PC-3 (cell line): ENCODE data around the gene UNC5B. TPM values are rescaled to one million over a fixed set of nuclear protein-coding genes. Genes with fewer than 3 reads are reported as not detected.

Experiments
- ATAC-seq: fragments of 200-7000 bp; cut with Tn5 transposase; 2 replicates; pipeline ENCODE4 v1.9.1; 2020; ENCODE audit warnings: mild to moderate bottlenecking, moderate library complexity
- BruUV-seq: library from RNA; stranded (reverse); fragments of 400-500 nt; replicated peaks from 2 replicates; lab custom pipeline; 2021; lab: Mats Ljungman, UMichigan
- CTCF ChIA-PET: fragments of 300-600 bp; sonication (Branson Sonifier 250); formaldehyde crosslinking; loops from one replicate; lab custom pipeline; 2022; ENCODE audit warnings: antibody characterized with exemption; lab: Charles Lee
- POLR2A ChIA-PET: fragments of 300-600 bp; sonication (Branson Sonifier 250); formaldehyde crosslinking; loops from one replicate; lab custom pipeline; 2022; ENCODE audit warnings: antibody characterized with exemption; ENCODE audit not compliant: unreplicated experiment; lab: Charles Lee
- DNase-seq: peaks from one replicate; pipeline ENCODE4 v3.0.0-alpha.2; 2015
- H2AFZ ChIP-seq: fragments of 300-600 bp; sonication (generic); 2 replicates; pipeline ENCODE4 v1.6.0; 2016; ENCODE audit warnings: antibody characterized with exemption, low read length
- H3F3A ChIP-seq: fragments of 300-600 bp; sonication (generic); one replicate; pipeline ENCODE4 v1.6.0; 2017; ENCODE audit warnings: antibody characterized with exemption, low read length, control low read depth, mild to moderate bottlenecking; ENCODE audit not compliant: unreplicated experiment
- H3K27ac ChIP-seq: fragments of 300-600 bp; sonication (generic); 2 replicates; pipeline ENCODE4 v1.5.1; 2016; ENCODE audit warnings: mild to moderate bottlenecking, low read length
- H3K27me3 ChIP-seq: fragments of 300-600 bp; sonication (generic); 2 replicates; pipeline ENCODE4 v1.6.1; 2016; ENCODE audit warnings: low read length, mixed read lengths
- H3K36me3 ChIP-seq: fragments of 300-600 bp; sonication (generic); 2 replicates; pipeline ENCODE4 v1.6.1; 2016; ENCODE audit warnings: low read depth, mixed run types, low read length, mixed read lengths
- H3K4me1 ChIP-seq: fragments of 300-600 bp; sonication (generic); 2 replicates; pipeline ENCODE4 v1.5.1; 2016; ENCODE audit warnings: low read length; ENCODE audit not compliant: insufficient read depth
- H3K4me2 ChIP-seq: fragments of 300-600 bp; sonication (generic); 2 replicates; pipeline ENCODE4 v1.6.0; 2016; ENCODE audit warnings: low read length
- H3K4me3 ChIP-seq: fragments of 300-600 bp; sonication (generic); 2 replicates; pipeline ENCODE4 v1.5.1; 2016; ENCODE audit warnings: mild to moderate bottlenecking, low read length, mixed read lengths
- H3K79me2 ChIP-seq: fragments of 300-600 bp; sonication (generic); 2 replicates; pipeline ENCODE4 v1.6.1; 2017; ENCODE audit warnings: low read length, mixed read lengths
- H3K9ac ChIP-seq: fragments of 300-600 bp; sonication (generic); 2 replicates; pipeline ENCODE4 v1.6.0; 2016; ENCODE audit warnings: mild to moderate bottlenecking, low read length
- H3K9me2 ChIP-seq: fragments of 300-600 bp; sonication (generic); replicated peaks from 2 replicates; pipeline ENCODE4 v1.6.1; 2016; ENCODE audit warnings: mixed run types, low read length, mixed read lengths
- H3K9me3 ChIP-seq: fragments of 300-600 bp; sonication (generic); 2 replicates; pipeline ENCODE4 v1.6.1; 2016; ENCODE audit warnings: low read length, mixed read lengths
- H4K20me1 ChIP-seq: fragments of 300-600 bp; sonication (generic); 2 replicates; pipeline ENCODE4 v1.6.1; 2016; ENCODE audit warnings: low read length, mixed read lengths
- CTCF ChIP-seq: fragments of 300-600 bp; sonication (generic); conservative IDR thresholded peaks from 2 replicates; pipeline ENCODE4 v1.5.1; 2017; ENCODE audit warnings: antibody characterized with exemption, low read depth, mild to moderate bottlenecking, low read length
- EZH2 ChIP-seq: fragments of 300-600 bp; sonication (generic); IDR thresholded peaks from one replicate; pipeline ENCODE4 v1.6.1; 2017; ENCODE audit warnings: antibody characterized with exemption, mild to moderate bottlenecking, low read length; ENCODE audit not compliant: unreplicated experiment
- EZH2phosphoT487 ChIP-seq: fragments of 300-600 bp; sonication (generic); IDR thresholded peaks from 2 replicates; pipeline ENCODE4 v1.6.1; 2018; ENCODE audit warnings: mild to moderate bottlenecking, antibody characterized with exemption, low read length, borderline replicate concordance
- intact Hi-C: fragments of 100-400 bp; cut with micrococcal nuclease; formaldehyde crosslinking; loops from 2 replicates; pipeline ENCODE4 v1.9.0; 2023
- total RNA-seq: library from RNA; depleted of rRNA; stranded (reverse); fragments of >200 nt; gene quantifications from 2 replicates; pipeline ENCODE4 v1.2.3, GENCODE V29; 2014

Gene UNC5B
- total RNA-seq, 1 experiment from 2014 or later, result 0.26 TPM

- Histone ChIP-seq H3K79me2 (no peaks in the 10 kb centered on the region), H3K9ac (no peak overlapping the region), H2AFZ (no peak overlapping the region), H3K4me3 (no peak overlapping the region), H3K36me3 (no peaks in the 10 kb centered on the region), H3F3A (no peaks in the 10 kb centered on the region), H3K9me2 (no peaks in the 10 kb centered on the region), H3K9me3 (no peaks in the 10 kb centered on the region), H3K27ac (no peak overlapping the region), H3K4me1 (peaks cover 18% of the 10 kb centered on the region), H3K4me2 (no peak overlapping the region), H4K20me1 (no peaks in the 10 kb centered on the region), H3K27me3 (no peaks in the 10 kb centered on the region)
- no peak for ATAC-seq
- no TSS peak for BruUV-seq
- ChIA-PET CTCF (no interaction called here), POLR2A (no interaction called here)
- TF ChIP-seq EZH2phosphoT487 (no peak), CTCF (no peak), EZH2 (no peak)
- DNase-seq, result no peak
- intact Hi-C loops, result no loop called here
These were observed 39.9 kb downstream of the UNC5B start for GRCh38 chr10:71252220-71252619.

DNA sequence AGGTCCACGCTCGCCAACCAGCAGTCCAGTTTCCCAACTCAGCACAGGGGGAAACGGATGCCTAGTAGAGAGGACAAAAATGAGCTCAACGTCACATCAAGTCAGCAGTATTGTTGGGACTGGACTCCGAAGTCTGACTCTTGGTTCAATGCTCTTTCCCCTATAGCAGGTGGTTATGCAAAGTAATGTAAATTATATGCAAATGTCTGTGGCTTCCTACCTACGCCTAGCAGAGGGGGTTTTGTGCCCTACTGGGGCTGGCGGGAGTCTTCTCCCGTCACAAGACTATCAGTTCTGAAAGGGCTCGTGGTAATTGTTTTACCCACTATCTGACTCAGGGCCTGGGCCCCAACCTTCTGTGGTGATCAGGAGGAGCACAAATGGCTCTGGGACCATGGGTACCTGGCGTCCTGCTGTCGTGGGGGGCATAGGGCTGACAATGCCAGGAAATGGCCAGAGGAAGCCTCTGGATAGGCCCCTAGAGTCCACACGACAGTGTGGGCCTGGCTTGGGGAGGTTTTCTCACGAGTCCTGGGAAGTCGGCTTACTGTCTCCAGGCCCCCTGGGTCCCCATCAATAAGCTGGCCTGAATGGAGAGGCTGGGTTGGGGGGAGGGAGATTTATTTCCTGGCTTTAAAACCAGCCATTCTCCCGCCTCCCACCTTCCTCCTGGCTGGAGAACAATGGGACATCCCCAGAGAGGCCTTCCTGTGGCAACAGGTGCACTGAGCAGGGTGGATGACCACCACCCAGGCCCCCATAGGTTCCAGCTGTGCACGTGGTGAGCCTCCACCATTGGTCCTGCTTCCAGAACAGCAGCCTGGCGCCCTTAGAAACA, 41.8 kb downstream of the UNC5B start:
- H4K20me1 ChIP-seq, result no peaks in the 10 kb centered on the region
- ChIA-PET POLR2A (no interaction called here), CTCF (interaction anchor here (0.5 kb wide), 1 partner anchor 39 kb away, joined by 8 read pairs; no protein-coding TSS in a partner anchor)
- no peaks in the 10 kb centered on the region for H3K9me2 ChIP-seq
- no peak overlapping the region for H3K9ac ChIP-seq
- no peak for TF ChIP-seq CTCF
- TF ChIP-seq EZH2, result no peak
- TF ChIP-seq EZH2phosphoT487, result no peak
- H3K9me3 ChIP-seq, result no peaks in the 10 kb centered on the region
- no peaks in the 10 kb centered on the region for H3F3A ChIP-seq
- ATAC-seq (no peak), DNase-seq (no peak)
- peaks cover 16% of the 10 kb centered on the region; the same call in 1 of the 2 replicates for H3K4me1 ChIP-seq
- no peak overlapping the region for H3K4me3 ChIP-seq
- no peaks in the 10 kb centered on the region for H3K79me2 ChIP-seq
- no peak overlapping the region for H2AFZ ChIP-seq
- intact Hi-C loops, result no loop called here
- no peak overlapping the region for H3K27ac ChIP-seq
- no peaks in the 10 kb centered on the region for H3K27me3 ChIP-seq
- H3K4me2 ChIP-seq, result no peak overlapping the region
- BruUV-seq, result no TSS peak
- no peaks in the 10 kb centered on the region for H3K36me3 ChIP-seq
